ENCODE measurements around the gene KDF1. TPM values are rescaled to one million over a fixed set of nuclear protein-coding genes. Genes with fewer than 3 reads are reported as not detected.

Gene KDF1
- total and polyA plus RNA-seq, 2 of the 13 experiments (the other 11 are each of a cell fraction or from before 2014, with no cell fraction given), result 1.9 to 4.9 TPM

DNA sequence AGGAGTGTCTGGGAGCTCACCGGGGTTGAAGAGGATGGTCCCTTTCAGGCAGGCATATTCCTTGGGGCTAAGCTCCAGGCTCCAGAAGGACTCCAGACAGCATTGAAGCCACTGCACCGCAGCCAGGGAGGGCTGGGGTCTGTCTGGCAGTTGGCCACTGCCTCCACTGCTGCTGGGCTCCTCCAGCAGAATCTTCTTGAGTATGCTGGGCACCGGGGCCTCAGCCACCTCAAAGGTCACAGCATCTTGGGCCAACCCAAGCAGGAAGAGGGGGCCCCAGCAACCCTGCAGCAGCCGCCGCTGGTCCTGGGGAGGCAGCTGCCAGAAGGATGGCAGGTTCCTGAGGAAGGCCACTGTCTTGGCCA lies 46.9 kb downstream of the KDF1 start (continued):
- no peak; the same call in 1 of the 2 replicates for TF ChIP-seq TOPORS (CRISPR knock-in tag; IDR thresholded peaks at IDR 0.05)
- TF ChIP-seq FLYWCH1 (CRISPR knock-in tag; IDR thresholded peaks at IDR 0.05), result no peak
- no peak for TF ChIP-seq ZC3H13 (CRISPR knock-in tag; IDR thresholded peaks at IDR 0.05)
- no peak for TF ChIP-seq KMT2B (CRISPR knock-in tag; IDR thresholded peaks at IDR 0.05)
- TF ChIP-seq KLF11 (CRISPR knock-in tag; IDR thresholded peaks at IDR 0.05), result no peak
- TF ChIP-seq, protein P1, sequence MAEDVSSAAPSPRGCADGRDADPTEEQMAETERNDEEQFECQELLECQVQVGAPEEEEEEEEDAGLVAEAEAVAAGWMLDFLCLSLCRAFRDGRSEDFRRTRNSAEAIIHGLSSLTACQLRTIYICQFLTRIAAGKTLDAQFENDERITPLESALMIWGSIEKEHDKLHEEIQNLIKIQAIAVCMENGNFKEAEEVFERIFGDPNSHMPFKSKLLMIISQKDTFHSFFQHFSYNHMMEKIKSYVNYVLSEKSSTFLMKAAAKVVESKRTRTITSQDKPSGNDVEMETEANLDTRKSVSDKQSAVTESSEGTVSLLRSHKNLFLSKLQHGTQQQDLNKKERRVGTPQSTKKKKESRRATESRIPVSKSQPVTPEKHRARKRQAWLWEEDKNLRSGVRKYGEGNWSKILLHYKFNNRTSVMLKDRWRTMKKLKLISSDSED (CRISPR knock-in tag; IDR thresholded peaks at IDR 0.05), result 0 out of 2 replicates have a peak, but pooled peaks have one; percentile 17
- TF ChIP-seq NCOR1 (IDR thresholded peaks at IDR 0.05; ENCODE audit: borderline replicate concordance, low read length), result no peak
- TF ChIP-seq, protein P2, sequence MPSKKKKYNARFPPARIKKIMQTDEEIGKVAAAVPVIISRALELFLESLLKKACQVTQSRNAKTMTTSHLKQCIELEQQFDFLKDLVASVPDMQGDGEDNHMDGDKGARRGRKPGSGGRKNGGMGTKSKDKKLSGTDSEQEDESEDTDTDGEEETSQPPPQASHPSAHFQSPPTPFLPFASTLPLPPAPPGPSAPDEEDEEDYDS (CRISPR knock-in tag; IDR thresholded peaks at IDR 0.05), result no peak
- TF ChIP-seq, protein P3, sequence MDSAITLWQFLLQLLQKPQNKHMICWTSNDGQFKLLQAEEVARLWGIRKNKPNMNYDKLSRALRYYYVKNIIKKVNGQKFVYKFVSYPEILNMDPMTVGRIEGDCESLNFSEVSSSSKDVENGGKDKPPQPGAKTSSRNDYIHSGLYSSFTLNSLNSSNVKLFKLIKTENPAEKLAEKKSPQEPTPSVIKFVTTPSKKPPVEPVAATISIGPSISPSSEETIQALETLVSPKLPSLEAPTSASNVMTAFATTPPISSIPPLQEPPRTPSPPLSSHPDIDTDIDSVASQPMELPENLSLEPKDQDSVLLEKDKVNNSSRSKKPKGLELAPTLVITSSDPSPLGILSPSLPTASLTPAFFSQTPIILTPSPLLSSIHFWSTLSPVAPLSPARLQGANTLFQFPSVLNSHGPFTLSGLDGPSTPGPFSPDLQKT (CRISPR knock-in tag; IDR thresholded peaks at IDR 0.05; ENCODE audit: borderline replicate concordance), result no peak
- TF ChIP-seq ZNF333 (CRISPR knock-in tag; IDR thresholded peaks at IDR 0.05; ENCODE audit: borderline replicate concordance), result no peak
- no peak for TF ChIP-seq ADNP (CRISPR knock-in tag; IDR thresholded peaks at IDR 0.05)
- TF ChIP-seq, protein P4, sequence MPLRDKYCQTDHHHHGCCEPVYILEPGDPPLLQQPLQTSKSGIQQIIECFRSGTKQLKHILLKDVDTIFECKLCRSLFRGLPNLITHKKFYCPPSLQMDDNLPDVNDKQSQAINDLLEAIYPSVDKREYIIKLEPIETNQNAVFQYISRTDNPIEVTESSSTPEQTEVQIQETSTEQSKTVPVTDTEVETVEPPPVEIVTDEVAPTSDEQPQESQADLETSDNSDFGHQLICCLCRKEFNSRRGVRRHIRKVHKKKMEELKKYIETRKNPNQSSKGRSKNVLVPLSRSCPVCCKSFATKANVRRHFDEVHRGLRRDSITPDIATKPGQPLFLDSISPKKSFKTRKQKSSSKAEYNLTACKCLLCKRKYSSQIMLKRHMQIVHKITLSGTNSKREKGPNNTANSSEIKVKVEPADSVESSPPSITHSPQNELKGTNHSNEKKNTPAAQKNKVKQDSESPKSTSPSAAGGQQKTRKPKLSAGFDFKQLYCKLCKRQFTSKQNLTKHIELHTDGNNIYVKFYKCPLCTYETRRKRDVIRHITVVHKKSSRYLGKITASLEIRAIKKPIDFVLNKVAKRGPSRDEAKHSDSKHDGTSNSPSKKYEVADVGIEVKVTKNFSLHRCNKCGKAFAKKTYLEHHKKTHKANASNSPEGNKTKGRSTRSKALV (CRISPR knock-in tag; IDR thresholded peaks at IDR 0.05), result no peak
- TF ChIP-seq REXO4 (CRISPR knock-in tag; IDR thresholded peaks at IDR 0.05; ENCODE audit: borderline replicate concordance), result peak; percentile 62; the same call in 1 of the 2 replicates
- TF ChIP-seq ZIK1 (CRISPR knock-in tag; IDR thresholded peaks at IDR 0.05; ENCODE audit: borderline replicate concordance, low read depth), result no peak
- no peak for TF ChIP-seq ZSCAN12 (CRISPR knock-in tag; IDR thresholded peaks at IDR 0.05)
- no peak for TF ChIP-seq ZNF326 (CRISPR knock-in tag; IDR thresholded peaks at IDR 0.05; ENCODE audit: borderline replicate concordance)
- TF ChIP-seq MIXL1 (CRISPR knock-in tag; IDR thresholded peaks at IDR 0.05), result no peak
- no peak for TF ChIP-seq HDAC1 (CRISPR knock-in tag; IDR thresholded peaks at IDR 0.05)
- TF ChIP-seq RBM22 (optimal IDR thresholded peaks at IDR 0.05; ENCODE audit: low read length), result peak; percentile 97
- TF ChIP-seq NRL (CRISPR knock-in tag; IDR thresholded peaks at IDR 0.05; ENCODE audit: borderline replicate concordance), result 0 out of 2 replicates have a peak, but pooled peaks have one; percentile 11
- no peak for TF ChIP-seq HNRNPK (IDR thresholded peaks at IDR 0.05; ENCODE audit: low read depth, low read length, poor library complexity, severe bottlenecking)
- no peak for TF ChIP-seq ARNTL (CRISPR knock-in tag; IDR thresholded peaks at IDR 0.05)
- TF ChIP-seq, protein P5, sequence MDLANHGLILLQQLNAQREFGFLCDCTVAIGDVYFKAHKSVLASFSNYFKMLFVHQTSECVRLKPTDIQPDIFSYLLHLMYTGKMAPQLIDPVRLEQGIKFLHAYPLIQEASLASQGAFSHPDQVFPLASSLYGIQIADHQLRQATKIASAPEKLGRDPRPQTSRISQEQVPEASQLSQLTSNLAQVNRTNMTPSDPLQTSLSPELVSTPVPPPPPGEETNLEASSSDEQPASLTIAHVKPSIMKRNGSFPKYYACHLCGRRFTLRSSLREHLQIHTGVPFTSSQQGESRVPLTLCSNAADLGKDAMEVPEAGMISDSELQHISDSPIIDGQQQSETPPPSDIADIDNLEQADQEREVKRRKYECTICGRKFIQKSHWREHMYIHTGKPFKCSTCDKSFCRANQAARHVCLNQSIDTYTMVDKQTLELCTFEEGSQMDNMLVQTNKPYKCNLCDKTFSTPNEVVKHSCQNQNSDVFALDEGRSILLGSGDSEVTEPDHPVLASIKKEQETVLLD (CRISPR knock-in tag; IDR thresholded peaks at IDR 0.05; ENCODE audit: low read depth), result no peak
- TF ChIP-seq SP1 (IDR thresholded peaks at IDR 0.05), result no peak
- no peak for TF ChIP-seq SP1 (CRISPR knock-in tag; IDR thresholded peaks at IDR 0.05)
- no peak for TF ChIP-seq ZFP36L1 (CRISPR knock-in tag; IDR thresholded peaks at IDR 0.05)
